ENCODE data around the gene ZNF236. TPM values are rescaled to one million over a fixed set of nuclear protein-coding genes. Genes with fewer than 3 reads are reported as not detected.
A peak's percentile ranks its signal among the peaks of the same experiment; 100 is the strongest.

ZNF236 gene
- total and polyA plus RNA-seq, 8 donors: 2.6 to 13.3 (median 6.7) TPM

DNA sequence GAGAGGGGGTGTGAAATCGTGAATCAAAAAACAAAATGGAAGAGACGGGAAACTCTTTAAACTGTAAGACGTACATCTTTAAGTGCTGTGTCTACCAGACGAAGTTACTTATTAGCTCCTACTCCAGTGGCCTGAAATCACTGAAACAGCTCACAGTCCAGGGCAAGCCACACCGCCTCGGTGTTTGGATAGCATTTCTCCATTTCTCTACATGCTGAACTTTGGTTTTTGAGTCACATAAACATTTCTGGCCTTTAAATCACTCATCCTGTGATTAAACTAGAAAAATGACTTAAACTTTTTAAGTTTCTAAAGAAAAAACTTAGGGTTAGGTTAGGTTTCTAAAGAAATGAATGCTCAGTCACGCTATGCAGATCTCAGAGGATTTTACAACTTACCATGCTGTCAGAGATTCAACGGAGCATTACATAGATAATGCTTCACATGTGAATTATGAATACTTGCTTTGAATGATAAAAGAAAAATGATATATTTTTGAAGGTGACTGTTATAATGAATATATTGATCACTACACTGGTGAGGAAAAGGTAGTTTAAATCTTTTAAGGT is 171.8 kb downstream of the ZNF236 start:
- Histone ChIP-seq H3K9me3 (no peaks in the 10 kb centered on the region), H3K36me3 (no peaks in the 10 kb centered on the region), H3K4me3 (no peak overlapping the region), H3K27ac (no peak overlapping the region), H3K4me1 (no peaks in the 10 kb centered on the region), H3K27me3 (no peaks in the 10 kb centered on the region)
- no peak for FAIRE-seq
- intact Hi-C loops (cut with DNase I): no loop called here
- WGBS, 2 donors: 83 to 84% methylated on average over 8 of the region's 8 CpGs
- no peak for DNase-seq
- ATAC-seq: no peak
- TF ChIP-seq, protein P1, sequence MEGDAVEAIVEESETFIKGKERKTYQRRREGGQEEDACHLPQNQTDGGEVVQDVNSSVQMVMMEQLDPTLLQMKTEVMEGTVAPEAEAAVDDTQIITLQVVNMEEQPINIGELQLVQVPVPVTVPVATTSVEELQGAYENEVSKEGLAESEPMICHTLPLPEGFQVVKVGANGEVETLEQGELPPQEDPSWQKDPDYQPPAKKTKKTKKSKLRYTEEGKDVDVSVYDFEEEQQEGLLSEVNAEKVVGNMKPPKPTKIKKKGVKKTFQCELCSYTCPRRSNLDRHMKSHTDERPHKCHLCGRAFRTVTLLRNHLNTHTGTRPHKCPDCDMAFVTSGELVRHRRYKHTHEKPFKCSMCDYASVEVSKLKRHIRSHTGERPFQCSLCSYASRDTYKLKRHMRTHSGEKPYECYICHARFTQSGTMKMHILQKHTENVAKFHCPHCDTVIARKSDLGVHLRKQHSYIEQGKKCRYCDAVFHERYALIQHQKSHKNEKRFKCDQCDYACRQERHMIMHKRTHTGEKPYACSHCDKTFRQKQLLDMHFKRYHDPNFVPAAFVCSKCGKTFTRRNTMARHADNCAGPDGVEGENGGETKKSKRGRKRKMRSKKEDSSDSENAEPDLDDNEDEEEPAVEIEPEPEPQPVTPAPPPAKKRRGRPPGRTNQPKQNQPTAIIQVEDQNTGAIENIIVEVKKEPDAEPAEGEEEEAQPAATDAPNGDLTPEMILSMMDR (IDR thresholded peaks at IDR 0.05): no peak

DNA sequence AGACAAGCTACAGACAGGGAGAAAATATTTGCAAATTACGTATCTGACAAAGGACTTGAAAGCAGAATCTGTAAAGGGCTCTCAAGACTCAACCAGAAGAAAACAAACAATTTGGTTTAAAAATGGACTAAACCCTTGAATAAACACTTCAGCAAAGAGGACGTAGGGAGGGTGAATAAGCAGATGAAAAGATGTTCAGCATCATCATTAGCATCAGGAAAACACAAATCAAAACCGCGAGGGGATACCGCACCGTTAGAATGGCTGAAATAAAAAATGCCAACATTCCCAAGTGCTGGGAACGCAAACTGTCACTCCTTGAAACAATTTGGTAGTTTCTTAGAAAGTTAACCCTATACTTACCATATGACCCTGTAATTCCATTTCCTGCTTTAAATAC is 173.5 kb downstream of the ZNF236 start:
- intact Hi-C loops (cut with DNase I): no loop called here
- Histone ChIP-seq H3K36me3 (no peaks in the 10 kb centered on the region), H3K4me1 (no peaks in the 10 kb centered on the region), H3K27me3 (no peaks in the 10 kb centered on the region), H3K9me3 (no peaks in the 10 kb centered on the region), H3K27ac (no peak overlapping the region), H3K4me3 (no peak overlapping the region)
- DNase-seq (no peak), FAIRE-seq (no peak), ATAC-seq (no peak)
- WGBS, 2 donors: 62 to 72% methylated on average over 7 of the region's 7 CpGs
- TF ChIP-seq, protein P1 (IDR thresholded peaks at IDR 0.05): no peak

DNA sequence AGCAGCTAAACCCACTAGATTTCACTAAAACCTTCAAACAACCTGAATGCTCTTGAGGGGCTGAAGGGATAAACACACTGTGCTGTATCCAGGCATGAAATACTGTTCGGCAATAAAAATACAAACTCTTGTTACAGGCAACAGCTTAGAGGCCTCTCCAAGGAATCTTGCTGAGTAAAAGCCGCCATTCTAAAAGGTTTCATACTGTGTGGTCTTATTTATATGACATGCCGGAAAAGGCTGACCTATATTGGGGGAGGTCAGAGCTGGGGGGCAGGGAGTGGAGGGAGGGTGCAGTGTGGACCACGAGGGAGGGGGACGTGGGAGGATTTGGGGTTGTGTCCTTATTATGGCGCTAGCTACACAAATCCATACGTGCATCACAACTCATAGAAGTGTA is 174.1 kb downstream of the ZNF236 start:
- Histone ChIP-seq H3K4me3 (no peak overlapping the region), H3K9me3 (no peaks in the 10 kb centered on the region), H3K27ac (no peak overlapping the region), H3K27me3 (no peaks in the 10 kb centered on the region), H3K36me3 (no peaks in the 10 kb centered on the region), H3K4me1 (no peaks in the 10 kb centered on the region)
- FAIRE-seq (no peak), ATAC-seq (no peak), DNase-seq (no peak)
- TF ChIP-seq, protein P1 (IDR thresholded peaks at IDR 0.05): no peak
- intact Hi-C loops (cut with DNase I): no loop called here
- 84 to 94% methylated on average over 7 of the region's 7 CpGs for WGBS, 2 donors

DNA sequence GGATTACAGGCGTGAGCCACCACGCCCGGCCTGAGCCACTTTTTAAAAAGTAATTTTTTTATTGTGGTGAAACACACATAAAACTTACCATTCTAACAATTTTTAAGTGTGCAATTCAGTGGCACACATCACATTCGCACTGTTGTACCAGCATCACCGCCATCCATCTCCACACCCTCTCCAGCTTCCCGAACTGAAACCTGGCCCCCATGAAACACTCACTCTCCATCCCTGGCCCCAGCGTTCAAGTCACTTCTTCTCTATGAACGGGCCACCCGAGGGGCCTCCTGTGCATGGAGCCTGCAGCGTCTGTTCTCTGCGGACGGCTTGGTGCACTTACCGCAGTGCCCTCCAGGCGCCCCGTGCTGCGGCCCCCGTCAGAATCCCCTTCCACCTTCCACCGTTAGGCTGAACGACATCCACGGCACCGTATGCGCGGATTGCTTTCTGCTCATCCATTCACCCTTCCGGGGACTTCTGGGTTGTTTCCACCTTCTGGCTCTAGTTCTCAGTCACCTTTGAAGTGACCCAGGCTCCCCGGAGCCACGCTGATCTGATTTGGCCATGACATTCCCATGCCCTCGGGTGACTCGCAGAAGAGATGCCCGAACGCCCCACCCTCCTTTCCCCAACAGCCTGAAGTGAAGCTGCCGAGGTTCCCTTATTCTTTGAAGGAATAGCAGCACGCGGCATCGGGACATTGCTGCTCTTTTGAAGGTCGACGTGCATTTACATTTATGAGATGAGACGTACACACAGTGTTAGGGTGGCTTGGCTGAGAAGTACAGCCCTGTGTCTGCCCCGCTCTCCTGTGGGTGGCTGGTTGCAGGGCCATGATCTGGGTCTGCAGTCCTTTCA is 175.8 kb downstream of the ZNF236 start:
- Histone ChIP-seq H3K4me3 (no peak overlapping the region), H3K36me3 (no peaks in the 10 kb centered on the region), H3K9me3 (no peaks in the 10 kb centered on the region), H3K4me1 (no peaks in the 10 kb centered on the region), H3K27ac (no peak overlapping the region), H3K27me3 (no peaks in the 10 kb centered on the region)
- DNase-seq: no peak
- 78 to 88% methylated on average over 38 of the region's 38 CpGs for WGBS, 2 donors
- no peak for ATAC-seq
- intact Hi-C loops (cut with DNase I): no loop called here
- FAIRE-seq: no peak
- TF ChIP-seq, protein P1 (IDR thresholded peaks at IDR 0.05): no peak

DNA sequence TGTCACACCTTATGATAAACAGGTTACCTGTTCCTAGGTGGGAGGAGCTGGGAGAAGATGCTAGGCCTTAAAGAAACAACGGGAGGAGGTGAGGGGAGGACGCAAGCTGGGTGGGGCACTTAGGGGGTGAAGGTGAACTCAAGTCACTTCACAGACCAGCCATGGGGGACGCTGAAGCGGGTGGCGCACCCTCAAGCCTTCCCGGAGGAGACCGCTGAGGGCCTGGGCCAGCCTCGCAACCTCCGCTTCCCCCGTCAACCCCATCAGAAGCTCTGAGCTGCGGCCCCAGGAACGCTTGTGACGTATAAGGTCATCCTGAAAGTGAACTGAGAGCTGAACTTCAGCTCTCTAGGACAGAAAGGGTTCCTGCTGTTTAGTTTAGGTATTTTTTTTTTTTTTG is 176.7 kb downstream of the ZNF236 start:
- Histone ChIP-seq H3K4me3 (no peak overlapping the region), H3K9me3 (no peaks in the 10 kb centered on the region), H3K27me3 (no peaks in the 10 kb centered on the region), H3K36me3 (no peaks in the 10 kb centered on the region), H3K4me1 (no peaks in the 10 kb centered on the region), H3K27ac (no peak overlapping the region)
- FAIRE-seq (no peak), ATAC-seq (no peak), DNase-seq (peak in 1 of 6 donors; percentile 48)
- TF ChIP-seq, protein P1 (IDR thresholded peaks at IDR 0.05): no peak
- WGBS, 2 donors: 83 to 86% methylated on average over 13 of the region's 13 CpGs
- intact Hi-C loops (cut with DNase I): no loop called here
